ENCODE results near the gene MACO1.
"Not testable (repeated sequence)": the region's sequence is repeated elsewhere in the genome, so short reads cannot be mapped to it uniquely, and the experiment has no call there.

Gene MACO1

DNA sequence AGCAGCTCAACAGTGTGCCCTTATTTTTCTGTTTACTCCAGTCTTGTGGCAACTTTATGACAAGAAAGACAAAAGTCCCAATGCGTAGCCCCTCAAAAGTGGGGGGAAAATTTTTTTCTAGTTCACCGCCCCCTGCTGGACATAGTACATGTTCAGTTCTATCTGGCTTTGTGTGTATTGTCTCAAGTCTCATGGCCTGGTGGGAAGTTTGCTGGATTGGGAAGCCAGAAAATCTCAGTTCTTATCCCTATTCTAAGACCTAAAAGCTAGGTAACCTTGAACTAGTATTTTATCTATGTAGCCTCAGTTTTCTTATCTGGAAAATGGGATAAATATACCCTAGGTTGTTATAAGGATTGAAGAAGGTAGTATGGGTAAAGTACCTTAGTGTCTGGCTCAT, 56.9 kb downstream of the MACO1 start:
- DNase-seq (ENCODE audit: low spot score): no peak

DNA sequence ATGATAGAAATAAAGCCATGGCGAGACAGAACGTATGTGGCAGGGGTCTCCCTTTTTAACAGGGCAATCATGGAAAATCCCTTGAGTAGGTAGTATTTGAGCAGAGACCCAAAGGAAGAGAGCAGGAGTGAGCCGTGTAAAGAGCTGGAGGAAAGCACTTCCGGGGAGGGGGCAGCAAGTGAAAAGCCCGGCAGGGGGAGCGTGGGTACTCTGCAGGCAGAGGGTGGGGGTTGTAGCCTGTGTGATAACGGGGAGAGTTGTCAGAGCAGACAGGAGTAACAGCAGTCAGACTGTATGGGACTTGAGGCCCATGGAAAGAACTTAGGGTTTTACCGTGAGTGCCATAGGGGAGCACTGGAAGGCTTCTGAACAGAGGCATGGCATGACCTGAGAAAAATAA, 61.6 kb downstream of the MACO1 start:
- no peak for DNase-seq (ENCODE audit: low spot score)

GRCh38 chr1:25494952-25495351, 64.3 kb downstream of the MACO1 start:
- no peak for DNase-seq (ENCODE audit: low spot score)

DNA sequence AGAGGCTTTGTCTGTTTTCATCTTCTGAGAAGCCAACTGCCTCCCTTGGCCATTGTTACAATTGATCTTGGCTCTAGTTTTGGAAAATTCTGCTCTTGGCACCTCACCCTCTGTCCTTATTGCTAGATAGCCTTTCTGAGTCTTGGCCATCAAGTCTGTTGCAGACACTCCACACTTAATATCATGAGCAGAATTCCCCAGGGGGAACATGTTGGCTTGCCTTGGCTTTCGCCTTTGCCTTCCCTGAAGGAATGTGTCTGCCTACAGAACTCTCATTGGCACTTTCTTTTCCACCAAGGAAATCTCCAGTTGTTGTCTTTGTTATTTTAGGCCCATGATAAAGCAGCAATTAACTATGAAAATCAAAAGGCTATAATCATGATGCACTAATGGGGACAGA, 70.0 kb downstream of the MACO1 start:
- DNase-seq (ENCODE audit: low spot score): no peak

DNA sequence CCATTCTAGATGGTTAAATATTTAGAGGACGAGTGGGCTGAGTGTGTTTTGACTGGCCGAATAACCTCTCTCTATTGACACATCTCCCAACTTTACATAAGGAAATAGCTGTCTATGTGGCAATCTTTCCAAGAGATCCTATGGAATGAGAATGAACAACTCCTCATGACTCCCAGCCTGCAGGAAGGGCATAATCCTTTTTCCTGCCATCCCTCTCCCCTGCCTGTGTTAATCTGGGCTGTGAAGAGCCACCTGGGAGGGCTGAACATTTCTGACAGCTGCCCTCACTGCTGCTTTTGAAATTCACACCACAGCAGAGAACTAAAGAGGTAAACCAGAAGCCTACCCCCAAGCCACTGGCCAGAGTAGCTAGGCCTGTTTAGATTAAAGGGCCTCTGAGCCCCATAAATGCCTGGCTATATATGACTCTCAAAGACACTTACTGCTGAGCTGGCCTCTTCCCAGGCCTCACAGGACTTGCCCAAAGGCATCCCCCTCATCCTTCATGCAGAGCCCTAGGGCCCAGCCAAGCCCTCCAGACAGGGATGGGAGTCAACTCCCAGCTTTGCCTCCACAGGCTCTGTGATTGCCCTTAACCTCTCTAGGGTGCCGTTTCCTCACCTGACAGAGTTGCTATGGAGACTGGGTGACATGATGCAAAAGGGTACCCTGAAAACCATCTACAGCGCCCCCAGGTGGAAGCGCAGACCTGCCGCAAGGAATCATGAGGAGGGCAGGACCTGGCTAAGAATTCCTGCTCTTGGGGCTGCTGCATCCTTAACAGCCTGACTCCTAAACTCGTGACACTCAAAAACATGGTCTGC, 70.8 kb downstream of the MACO1 start:
- DNase-seq (ENCODE audit: low spot score): peak; percentile 44

- no peak for DNase-seq (ENCODE audit: low spot score)
Observed at GRCh38 chr1:25502957-25503356, 72.3 kb downstream of the MACO1 start.

GRCh38 chr1:25503551-25504426, 73.1 kb downstream of the MACO1 start:
- DNase-seq (ENCODE audit: low spot score): no peak

DNA sequence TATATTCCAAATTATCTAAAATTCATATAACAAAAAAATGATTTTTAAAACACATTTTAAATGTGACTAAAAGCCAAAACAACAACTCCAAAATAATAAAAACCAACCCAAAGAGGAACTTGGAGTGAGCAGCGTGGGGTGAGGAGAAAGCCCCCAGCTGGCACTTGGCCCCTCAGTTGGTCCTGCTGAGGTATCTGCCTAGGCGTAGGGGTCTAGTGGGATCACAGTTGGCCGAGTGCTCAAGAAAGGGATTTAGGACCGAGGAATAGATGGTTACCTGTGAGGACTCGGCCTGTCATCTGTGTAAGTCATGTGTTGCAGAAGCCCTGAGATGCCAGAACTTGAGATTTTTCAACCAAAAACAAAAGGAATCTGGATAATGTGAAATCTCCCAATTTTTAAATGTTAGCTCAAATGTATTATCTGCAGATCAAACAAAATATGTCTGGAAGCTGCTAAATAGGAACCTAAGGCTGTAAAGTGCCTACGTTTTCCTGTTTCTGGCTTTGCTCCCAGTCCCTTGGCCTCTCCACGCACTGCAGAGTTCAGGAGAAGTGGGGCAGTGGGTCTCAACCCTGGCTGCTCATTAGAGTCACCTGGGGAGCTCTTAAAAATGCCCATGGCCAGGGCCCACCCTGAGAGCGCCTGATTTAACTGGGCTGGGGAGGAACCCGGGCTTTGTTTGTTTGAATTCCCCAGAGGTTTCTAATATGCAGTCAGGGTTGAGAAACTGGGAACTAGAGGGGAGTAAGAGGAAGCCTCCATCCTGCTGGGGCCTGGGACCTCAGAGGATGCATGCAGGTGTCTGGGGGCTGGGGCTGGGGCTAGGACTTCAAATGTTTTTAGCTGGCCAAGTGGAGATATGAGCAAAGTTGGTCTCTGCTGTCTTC, 74.3 kb downstream of the MACO1 start:
- DNase-seq (ENCODE audit: low spot score): peak; percentile 74

DNA sequence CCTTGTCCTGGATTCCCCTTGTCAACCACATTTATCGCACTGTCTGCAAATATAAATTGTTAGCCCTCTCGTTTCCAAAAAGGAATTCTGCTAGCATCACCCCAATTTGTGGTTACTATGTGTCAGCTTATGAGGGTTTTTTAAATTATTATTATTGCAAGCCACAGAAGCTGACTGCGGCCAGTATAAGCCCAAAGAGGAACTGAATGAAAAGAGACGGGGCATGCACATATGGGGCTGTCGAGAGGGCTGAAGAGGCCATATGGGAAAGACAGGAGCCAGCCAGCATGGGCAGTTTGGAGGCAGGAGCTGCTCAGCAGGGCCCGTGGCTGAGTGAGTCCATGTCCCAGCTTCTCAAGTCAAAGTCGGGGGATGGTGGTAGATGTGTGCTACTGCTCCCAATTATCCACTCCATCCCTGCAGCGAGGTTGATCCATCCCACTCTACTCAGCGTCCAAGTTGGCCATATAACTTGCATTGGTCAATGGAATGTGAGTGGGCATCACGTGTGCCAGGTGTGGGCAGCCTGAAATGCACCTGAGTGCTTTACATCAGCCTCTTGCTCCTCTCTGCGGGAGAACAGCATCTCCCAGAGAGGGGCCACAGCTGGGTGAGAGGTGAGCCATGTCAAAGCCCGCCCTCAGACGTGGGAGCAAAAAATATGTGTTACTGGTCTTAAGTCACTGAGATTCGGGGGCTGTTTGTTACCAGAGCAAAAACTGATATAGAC, 75.1 kb downstream of the MACO1 start:
- DNase-seq (ENCODE audit: low spot score): no peak

DNA sequence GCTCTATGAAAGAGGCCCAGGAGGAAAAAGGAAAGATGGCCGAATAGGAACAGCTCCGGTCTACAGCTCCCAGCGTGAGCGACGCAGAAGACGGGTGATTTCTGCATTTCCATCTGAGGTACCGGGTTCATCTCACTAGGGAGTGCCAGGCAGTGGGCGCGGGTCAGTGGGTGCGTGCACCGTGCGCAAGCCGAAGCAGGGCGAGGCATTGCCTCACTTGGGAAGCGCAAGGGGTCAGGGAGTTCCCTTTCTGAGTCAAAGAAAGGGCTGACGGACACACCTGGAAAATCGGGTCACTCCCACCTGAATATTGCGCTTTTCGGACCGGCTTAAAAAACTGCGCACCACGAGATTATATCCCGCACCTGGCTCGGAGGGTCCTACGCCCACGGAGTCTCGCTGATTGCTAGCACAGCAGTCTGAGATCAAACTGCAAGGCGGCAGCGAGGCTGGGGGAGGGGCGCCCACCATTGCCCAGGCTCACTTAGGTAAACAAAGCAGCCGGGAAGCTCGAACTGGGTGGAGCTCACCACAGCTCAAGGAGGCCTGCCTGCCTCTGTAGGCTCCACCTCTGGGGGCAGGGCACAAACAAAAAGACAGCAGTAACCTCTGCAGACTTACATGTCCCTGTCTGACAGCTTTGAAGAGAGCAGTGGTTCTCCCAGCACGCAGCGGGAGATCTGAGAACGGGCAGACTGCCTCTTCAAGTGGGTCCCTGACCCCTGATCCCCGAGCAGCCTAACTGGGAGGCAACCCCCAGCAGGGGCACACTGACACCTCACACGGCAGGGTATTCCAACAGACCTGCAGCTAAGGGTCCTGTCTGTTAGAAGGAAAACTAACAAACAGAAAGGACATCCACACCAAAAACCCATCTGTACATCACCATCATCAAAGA, 76.1 kb downstream of the MACO1 start:
- DNase-seq (ENCODE audit: low spot score): not testable (repeated sequence)

DNA sequence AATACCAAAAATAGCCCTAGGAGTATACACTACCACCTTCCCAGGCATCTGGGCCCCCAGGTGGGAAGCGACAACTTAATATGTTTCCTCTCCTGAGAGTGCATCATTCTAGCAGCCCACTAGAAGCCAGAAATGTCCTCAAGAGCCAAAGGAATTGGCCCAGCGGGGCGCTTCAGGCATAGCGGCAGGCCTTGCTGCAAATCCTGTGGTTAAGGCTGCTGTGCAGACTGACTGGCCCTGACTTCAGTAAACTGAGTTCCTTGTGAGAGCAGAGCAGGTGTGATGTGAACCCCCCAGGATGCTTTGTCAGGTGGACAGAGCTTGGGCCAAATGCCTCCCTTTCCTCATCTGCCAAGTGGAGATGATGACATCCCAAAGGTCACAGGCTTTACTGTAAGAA, 83.0 kb downstream of the MACO1 start:
- DNase-seq (ENCODE audit: low spot score): no peak

GRCh38 chr1:25515033-25515432, 84.3 kb downstream of the MACO1 start:
- DNase-seq (ENCODE audit: low spot score): no peak

- no peak for DNase-seq (ENCODE audit: low spot score)
Observed at GRCh38 chr1:25516686-25517085, 86.0 kb downstream of the MACO1 start.

- no peak for DNase-seq (ENCODE audit: low spot score)
Observed at GRCh38 chr1:25517476-25518394, 87.0 kb downstream of the MACO1 start.

DNA sequence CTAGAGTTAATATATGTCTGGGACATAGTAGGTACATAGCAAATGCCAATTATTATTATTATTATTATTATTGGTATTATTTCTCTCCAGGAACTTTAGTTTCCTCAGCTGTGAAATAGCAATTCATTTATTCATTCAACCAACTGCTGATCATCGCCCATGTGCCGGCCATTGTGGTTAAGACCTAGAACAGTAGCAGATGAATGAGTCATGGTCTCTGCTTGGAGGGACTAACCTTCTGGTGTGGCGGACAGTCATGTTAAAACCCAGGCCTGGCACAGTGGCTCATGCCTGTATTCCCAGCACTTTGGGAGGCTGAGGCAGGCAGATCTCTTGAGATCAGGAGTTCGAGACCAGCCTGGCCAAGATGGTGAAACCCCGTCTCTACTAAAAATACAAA, 88.9 kb downstream of the MACO1 start:
- DNase-seq (ENCODE audit: low spot score): peak; percentile 78

- DNase-seq (ENCODE audit: low spot score): peak; percentile 62
Observed at GRCh38 chr1:25520446-25521061, 89.9 kb downstream of the MACO1 start.

GRCh38 chr1:25522031-25522655, 91.4 kb downstream of the MACO1 start:
- DNase-seq (ENCODE audit: low spot score): no peak

DNA sequence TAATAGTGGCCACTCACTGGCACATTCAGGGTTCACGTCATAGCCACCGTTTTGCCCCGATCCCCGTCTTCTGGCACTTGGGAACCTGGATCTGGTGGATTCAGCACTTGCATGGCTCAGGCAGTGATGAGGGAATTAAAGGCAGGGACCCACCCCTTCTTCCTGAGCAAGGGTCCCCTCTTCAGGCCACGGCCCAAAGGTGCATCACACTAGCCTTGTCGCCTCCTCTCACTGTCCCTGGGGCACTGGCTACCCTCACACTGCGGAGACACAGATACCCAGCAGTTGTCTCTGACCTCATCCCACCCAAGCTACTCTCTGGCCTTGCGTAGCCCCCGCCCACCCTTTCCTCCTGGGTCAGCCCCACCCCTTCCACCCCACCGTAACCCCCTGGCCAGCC, 92.8 kb downstream of the MACO1 start:
- DNase-seq (ENCODE audit: low spot score): no peak
